NCI-H446 (cell line): ENCODE results near the gene PDHB.
"Not testable (repeated sequence)": the region's sequence is repeated elsewhere in the genome, so short reads cannot be mapped to it uniquely, and the experiment has no call there.

ENCODE experiments used
- DNase-seq, 2 experiments: peaks; one replicate each; lab custom pipeline; 2025; lab: John Stamatoyannopoulos, UW

The PDHB gene

DNA sequence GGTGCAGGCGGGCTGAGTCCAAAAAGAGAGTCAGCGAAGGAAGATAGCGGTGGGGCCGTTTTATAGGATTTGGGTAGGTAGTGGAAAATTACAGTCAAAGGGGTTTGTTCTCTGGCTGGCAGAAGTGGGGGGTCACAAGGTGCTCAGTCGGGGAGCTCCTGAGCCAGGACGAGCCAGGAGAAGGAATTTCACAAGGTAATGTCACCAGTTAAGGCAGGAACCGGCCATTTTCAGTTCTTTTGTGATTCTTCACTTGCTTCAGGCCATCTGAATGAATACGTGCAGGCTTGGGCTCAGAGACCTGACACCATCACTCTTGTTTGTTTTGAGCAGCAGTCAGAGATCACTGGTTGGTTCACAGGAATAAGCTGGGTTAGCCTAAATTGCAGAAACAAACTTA lies 3.6 kb upstream of the PDHB start:
- not testable (repeated sequence) for DNase-seq

DNA sequence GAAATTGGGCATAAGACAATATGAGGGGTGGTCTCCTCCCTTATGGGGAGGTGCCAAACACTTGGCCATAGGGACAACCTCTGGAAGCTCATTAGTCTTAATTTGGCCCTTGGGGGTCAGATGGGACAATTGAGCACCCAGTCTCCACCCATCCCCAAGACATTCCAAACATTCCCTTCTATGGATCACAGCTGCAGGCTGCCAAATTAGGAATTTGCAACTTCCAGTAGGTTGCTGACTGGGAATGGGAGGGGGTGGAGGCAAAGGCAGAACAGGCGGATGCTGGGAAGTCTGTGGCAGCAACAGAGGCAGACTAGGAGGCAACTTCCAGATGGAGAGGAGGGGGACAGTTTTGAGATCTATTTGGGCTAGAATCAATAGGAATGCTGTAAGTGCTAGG lies 1.4 kb upstream of the PDHB start:
- no peak for DNase-seq

DNA sequence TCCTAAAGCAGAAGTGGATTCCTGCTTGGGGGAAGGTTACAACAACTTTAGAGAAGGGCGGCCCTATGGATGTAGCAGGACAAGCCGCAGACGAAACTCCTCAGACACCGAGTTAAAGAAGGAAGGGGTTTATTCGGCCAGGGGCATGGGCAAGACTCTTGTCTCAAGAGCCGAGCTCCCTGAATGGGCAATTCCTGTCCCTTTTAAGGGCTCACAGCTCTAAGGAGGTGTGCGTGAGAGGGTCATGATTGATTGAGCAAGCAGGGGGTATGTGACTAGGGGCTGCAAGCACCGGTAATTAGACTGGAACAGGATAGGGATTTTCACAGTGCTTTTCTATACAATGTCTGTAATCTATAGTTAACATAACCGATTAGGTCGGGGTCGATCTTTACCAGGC lies 879 bp upstream of the PDHB start:
- DNase-seq, result no peak

DNA sequence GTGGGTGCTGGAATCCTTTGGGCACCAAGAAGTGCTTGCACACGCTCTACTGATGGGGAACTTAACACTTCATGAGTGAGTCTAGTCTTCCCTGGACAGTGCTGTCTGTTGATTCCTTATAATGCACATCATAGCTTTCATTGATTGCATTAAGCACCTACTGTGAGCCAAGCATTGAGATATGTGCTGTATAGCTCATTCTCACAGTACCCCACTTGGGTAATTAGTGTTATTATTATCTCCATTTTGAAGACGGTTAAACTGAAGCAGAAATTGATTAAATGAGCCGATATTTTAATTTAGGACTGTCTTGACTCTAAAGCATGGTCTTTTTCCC lies 504 bp upstream of the PDHB start:
- no peak for DNase-seq

DNA sequence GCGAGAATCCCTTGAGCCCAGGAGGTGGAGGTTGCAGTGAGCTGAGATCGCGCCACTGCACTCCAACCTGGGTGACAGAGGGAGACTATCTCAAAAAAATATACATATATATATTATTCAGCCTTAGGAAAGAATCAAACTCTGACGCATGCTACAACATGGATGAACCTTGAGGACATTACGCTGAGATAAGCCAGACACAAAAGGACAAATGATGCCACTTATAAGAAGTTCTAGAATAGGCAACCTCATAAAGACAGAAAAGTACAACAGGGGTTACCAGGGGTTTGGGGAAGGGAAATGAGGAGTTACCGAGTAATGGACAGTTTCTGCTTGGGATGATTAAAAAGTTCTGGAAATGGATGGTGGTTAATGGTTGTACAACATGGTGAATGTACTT lies 727 bp downstream of the PDHB start:
- DNase-seq, result no peak

DNA sequence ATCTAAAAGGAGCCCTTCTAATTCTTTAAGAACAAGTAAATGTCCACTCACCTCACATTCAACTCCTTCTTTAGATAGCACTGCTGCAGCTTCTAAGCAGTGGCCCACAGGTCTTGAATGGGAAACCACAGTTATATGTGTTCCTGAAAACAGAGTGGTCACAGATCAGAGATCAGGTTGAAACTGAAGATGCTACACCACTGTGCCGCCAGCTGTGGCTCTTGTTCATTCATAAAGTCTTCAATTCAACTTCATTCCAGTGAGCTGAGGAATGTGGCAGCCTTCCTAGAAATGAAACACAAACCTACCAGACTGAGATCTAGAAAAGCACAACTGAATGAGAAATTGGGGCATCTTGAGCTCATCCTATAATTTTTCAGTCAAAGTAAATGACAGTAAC lies 4.0 kb downstream of the PDHB start:
- no peak for DNase-seq

DNA sequence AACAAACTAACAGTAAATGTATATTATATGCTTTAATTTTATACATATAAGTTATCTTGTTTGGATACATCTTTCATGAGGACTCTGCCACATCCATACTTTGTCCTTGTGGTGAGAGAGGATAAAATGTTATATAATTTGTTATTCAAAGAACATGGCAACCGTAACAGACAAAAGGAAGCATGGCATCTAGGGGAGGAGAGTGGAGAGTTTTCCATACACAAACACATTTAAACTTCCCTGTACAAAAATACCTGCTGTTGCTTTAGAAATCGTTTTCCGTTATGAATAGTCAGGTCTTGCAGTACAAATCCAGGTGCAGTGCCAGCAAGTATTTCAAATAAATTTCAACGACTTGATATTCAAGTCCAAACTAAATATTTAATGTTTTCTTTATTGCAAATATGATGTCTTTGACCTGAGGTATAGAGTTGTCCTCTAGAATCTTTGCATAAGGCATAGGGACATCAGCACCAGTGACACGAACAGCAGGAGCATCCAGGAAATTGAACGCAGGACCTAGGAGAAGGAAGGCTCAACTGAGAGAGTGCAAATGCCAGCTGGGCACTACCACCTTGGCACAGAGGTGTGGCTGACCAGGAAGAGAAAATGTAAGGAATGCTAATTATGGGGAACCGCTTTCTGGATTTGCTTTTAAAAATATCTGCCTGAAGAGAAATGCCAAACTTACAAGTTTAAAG lies 5.8 kb downstream of the PDHB start:
- DNase-seq, result no peak

DNA sequence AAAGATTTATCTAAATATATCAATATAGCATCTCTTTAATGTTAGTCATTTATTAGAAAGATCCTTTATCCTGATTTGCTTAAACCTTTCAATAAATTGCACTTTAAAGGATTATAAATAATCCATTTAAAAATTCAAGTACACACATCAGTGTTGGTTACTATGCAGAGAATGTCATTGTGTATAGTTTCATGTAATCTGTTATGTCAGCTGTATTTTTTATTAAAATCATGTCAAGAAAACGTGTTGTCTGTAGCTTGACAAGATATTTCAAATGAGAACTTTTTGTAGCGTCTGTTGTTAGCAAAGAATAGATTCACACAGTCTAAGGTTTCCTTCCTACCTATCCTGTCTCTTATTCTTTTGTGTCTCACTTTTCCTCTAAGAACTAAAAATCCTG lies 7.8 kb downstream of the PDHB start:
- no peak for DNase-seq

DNA sequence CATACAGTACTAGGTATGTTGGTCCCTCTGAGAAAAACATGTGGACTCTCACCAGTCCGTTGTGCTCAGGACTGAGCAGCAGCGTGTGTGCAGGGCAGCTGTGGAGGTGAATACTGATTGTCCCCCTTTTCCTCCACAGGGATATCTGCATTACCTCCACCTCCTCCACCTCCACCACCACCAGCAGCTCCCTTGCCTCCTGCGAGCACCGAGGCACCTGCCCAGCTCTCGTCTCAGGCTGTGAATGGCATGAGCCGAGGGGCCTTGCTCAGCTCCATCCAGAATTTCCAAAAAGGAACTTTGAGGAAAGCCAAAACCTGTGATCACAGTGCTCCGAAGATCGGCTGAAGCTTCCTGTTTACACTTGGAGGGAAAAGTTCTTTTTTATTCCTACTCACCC lies 9.0 kb downstream of the PDHB start:
- DNase-seq, result no peak

DNA sequence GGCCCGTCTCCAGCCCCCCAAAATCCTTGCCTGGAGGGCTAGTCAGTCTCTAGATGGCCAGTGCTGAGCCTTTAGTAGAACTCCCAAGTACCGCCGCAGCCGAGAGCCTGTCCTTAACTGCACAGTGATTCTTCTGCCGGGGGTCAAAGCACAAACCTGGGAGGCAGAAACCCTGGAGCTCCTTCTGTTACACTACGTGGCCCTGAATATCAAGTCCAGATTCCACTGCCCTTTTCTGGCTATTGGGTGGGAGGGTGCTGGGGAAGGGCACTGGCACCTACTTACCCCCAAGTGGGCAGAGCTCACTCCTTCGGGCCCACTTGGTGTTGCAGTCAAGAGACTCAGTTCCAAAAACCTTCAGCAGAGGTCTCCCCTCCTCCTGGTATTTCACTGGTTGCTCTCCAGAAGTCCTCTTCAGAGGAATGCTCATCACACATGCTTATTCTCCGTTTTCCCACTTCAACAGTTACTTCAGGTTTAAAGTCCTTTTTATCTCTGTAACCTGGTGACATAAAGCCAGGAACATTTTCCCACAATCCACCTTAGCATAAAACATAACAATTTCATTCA lies 10.8 kb downstream of the PDHB start:
- no peak for DNase-seq

DNA sequence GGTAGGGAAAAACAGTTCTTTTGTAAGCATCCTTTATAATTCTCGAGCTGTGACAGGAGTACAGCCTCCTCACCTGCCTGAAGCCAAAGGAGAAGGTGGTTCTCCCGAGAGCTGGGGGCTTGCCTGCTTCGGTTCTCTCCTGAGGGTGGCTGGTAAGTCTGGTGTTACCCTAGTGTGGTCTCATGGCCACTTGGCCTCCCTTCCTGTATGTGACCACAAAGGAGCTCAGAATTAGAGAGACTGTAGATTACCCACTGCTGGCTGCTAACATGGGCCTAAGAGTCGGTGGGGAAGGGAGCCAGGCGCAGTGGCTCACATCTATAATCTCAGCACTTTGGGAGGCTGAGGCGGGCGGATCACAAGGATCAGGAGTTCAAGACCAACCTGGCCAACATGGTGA lies 12.6 kb downstream of the PDHB start:
- no peak for DNase-seq

DNA sequence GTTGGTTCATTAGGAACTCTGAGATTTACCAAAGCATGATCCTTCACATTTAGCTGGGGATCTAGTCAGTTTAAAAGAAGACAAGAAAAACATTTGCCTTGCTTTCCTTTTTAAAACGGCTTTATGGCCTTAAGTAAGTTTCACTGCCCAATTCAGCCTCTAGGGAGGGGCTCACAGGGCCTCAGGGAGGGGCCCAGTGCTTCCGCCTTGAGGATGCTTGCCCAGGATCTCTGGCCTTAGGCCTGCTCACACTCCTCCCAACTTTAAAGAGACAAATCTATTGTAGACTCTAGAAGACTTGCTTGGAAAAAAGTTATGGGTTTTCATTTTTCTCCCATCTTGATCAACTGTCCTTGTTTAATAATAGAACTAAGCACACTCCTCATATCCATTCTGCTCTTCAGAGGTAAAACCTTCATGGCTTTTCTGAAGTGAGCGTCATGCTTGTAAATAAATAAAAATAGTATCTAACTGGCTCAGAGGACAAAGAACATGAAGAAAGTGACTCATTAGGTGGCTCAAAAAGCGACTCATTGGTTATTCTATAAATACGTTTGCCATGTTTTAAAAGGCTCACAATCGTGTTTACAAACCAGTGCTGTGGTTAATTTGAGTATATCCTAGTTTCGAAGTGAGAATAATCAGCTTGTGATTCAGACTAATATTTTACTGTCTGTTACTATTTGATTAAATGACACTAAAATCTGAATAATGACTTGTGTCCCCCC lies 13.7 kb downstream of the PDHB start:
- no peak for DNase-seq

DNA sequence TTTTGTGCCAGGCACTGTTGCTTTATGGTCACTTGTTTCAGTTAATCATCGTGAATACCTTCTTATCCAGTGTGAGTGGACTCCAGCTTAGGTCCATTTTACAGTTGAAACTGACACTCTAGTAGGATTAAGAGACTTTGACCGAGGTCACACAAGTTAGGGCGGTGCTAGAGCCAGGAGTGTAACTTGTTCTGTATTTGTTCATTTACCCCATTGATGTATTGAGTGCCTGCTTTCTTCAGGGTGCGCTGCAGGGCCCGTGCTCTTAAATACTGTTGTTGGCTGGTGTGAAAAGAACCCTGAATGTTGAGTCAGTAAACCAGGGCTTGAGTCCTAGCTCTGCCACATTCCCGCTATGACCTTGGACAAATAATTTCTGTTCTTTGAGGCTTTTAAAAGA lies 15.4 kb downstream of the PDHB start:
- no peak for DNase-seq

DNA sequence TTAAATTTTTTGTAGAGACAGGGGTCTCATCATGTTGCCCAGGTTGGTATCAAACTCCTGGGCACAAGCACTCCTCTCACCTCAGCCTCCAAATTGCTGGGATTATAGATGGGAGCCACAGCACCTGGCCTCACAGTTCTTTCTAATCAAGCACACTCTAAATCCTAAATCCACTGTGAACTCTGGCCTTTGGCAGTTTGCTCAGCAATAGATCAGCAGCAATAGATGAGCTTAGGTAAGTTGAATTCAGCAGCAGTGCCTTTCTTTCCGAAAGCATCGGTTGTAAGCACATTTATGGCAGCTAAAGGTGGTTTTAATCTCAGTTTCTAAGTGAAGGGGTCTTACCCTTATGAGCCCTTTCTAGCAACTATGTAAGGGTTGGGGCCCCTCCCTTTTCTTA lies 16.6 kb downstream of the PDHB start:
- DNase-seq, result no peak

DNA sequence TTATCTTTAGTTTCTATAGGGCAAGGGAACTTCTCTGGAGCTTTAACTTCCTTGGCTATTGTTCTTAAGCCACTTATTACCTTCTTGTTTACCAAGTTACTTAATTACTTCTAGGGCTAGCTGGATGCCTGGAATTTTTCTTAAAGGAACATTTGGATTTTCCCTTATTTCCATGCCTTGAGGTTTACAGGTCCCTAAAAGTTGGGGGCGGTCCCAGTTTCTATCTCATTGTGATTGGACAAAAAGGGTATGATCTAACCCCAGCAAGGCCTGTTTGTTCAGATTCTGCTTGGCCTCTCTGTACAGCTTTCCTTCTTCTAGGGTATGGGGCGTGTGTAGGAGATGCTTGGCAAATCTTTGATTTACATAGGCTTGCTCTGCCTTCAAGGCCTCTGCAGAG lies 17.4 kb downstream of the PDHB start:
- DNase-seq, result no peak

DNA sequence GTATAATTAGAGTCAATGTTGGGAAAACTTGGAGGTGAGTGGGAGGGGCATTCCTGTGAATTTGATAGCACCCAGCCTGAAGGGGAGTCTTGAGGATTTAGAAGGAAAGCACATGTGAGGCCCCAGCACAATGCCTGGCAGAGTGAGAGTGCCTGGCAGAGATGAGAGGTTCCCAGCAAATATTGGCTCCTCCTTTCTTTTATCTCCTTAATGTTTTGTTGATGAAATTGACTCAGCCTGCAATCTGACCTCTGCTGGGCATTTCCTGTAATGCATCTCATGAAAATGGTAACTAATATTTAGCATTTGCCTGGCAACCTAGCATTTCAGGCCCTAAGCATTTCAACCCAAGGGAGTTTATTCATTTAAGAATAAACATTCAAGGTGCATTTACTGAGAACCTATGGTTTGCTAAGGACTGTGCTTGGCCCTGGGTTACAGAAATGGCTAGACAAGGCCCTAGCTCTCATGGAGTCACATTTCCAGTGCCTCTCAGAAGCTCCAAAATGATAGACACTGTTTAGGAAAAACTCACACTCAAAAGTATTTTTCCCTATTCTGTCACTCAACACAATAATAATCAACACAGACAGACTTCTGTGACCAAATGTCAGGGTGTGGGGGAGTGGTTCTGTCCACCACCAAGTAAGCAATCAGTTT lies 19.0 kb downstream of the PDHB start:
- peak in 1 of 2 experiments; percentile 24 for DNase-seq

DNA sequence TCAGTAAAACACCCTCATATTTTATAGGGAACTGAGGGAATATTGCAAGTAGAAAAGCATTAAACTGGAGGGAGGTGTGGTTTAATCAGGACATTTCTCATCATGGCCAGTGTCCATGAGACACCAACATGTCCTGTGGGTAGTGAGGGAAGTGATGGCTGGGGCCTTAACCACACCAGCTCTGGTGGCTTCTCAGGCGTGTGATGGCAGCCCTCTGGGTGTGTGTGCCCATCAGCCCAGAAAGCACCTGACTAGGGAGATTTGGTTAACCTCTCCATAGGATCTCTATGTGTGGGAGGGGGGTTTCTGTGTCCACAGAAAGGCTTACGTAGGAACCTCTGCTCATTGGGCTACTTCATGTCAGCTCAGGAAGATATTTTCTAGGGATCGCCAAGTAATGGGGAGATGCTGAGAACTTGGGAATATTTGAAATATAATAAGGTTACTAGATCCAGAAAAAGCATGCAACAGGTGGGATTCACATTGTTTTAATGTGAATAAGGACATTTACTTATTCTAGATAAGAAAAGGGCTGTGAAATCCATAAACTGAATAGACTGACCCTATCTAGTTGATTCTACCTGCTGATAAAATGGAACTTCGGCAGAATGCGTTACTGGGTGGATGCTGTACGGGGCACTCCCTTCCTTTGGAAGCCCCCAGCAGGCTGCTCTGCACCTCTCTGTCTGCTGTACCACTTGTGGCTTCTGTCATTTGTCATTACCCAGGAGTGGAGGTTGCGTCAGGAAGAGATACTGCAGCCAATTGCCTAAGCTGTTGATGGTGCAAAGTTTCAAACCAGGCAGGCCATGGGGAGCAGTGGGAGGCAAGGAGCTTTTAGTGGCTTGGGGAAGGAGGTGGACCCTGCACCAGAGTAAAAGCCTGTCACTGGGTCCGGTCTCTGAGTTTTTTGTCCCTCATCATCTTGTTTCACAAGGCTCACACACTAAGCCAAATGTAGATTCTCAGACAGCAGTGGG lies 21.5 kb downstream of the PDHB start:
- no peak for DNase-seq

DNA sequence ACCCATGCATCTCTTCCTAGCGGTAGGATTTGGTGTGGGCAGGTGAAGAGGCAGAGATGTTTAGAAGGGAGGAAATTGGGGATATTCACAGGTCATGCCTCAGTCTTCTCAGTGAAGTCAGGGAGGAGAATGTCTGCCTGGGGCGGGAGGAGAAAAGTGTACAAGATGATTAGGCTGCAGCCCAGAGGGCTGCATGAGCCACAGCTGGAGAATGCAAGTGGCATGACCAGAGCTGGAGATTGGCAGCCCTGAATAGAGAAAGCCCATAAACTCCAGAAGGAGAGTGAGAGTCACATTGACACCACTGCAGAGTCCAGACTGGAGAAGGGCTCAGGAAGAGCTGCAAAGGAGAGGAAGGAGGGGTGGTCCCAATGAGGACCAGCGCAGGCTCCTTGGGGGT lies 22.6 kb downstream of the PDHB start:
- DNase-seq, result no peak

DNA sequence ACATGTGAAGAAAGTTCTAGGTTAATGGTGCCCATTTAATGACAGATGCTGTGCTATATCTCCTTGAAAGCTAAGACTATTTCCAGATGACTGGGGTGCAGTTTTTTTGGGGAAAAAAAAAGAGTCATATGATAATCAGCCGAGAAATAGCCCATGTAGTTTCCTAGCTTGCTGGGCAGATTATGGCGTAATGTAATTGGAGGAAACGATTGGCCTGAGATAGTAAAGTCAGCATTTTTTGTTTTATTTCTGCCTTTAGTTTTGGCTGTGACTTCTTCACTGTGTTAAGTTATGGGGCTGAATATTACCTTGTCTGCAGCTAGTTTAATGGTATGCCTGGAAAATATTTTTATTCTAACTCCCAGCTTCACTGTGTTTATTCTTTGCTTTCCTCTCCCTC lies 24.0 kb downstream of the PDHB start:
- no peak for DNase-seq

DNA sequence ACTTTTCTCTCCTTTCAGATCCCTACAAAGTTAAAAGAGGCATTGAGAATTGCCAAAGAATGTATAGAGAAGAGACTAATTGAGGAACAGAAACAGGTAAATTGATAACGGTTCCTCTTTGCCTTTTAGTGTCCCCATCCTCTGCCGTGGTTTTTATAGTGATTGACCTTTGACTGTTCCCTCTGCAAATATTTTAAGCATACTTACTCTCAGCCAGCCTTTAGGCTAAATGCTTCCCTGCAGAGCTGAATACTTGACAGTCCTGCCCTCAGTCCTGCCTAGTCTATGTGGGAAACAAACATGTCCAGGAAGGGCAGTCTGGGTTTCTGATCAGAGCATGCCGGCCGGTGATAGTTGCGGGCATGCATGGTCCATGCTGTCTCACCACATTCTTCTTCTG lies 24.7 kb downstream of the PDHB start:
- no peak for DNase-seq

DNA sequence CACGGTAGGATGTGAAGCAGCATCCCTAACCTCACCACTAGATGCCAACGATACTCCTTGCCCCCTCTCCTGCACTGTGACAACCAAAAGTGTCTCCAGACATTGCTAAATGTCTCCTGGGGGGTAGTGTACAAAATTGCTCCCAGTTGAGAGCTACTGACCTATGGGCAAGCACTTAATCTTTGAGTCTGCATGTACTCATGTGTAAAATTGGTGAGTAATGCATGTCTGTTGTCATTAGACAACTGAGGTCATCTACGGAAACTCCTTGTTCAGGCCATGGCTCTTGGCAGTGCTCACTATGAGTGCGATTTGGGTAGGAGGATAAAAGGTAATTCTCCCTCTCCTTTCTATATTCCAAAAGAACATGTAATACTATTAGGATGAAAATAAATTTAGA lies 29.2 kb downstream of the PDHB start:
- no peak for DNase-seq

DNA sequence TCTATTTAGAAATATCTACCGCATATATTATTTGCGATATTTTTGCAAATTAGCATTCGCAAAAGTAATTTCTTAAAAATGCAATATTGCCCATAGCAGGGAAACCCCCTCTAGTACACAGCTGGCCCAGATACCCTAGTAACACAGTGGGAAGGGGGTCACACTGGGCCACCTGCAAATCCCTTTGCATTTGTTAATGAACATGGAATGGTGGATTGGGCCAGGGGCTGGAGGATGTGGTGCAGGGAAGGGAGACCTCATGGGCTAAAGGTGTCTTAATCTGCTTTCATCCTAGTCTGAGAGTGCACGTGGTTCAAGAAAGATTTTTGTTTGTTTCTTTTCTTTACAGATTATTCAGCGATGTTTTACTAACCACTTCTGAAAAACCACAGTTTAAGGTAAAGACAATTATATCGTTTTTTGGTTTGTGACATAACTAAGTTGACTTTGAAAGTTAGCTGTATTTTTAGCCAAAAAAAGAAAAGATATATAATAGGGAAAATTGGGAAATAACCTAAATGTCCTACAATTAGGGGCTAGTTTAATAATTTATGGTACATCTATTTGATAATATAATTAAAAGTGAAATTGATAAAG lies 30.0 kb downstream of the PDHB start:
- DNase-seq, result no peak
